HG02885 (cell line): ENCODE measurements around the gene BAZ2A.
"Not testable (repeated sequence)": the region's sequence is repeated elsewhere in the genome, so short reads cannot be mapped to it uniquely, and the experiment has no call there.

ENCODE experiments used
- ATAC-seq: cut with Tn5 transposase; IDR thresholded peaks from one replicate; pipeline ENCODE4 v1.9.1; 2021; ENCODE audit warnings: mild to moderate bottlenecking; ENCODE audit not compliant: unreplicated experiment, poor library complexity

BAZ2A gene

GRCh38 chr12:56630180-56630632 is at the start of gene BAZ2A:
Gene BAZ2A, minus strand, starts transcription at chr12:56630326. Its CDS starts 12,796 bp downstream, at chr12:56617530.
- peak; percentile 64 for ATAC-seq

- no peak for ATAC-seq
Measured at GRCh38 chr12:56678852-56679251, 48.7 kb upstream of the BAZ2A start.

GRCh38 chr12:56677680-56678079 is 47.6 kb upstream of the BAZ2A start:
- peak; percentile 50 for ATAC-seq

- ATAC-seq: no peak
Measured at GRCh38 chr12:56676851-56677580, 46.9 kb upstream of the BAZ2A start.

- no peak for ATAC-seq
Measured at GRCh38 chr12:56671608-56672007, 41.5 kb upstream of the BAZ2A start.

GRCh38 chr12:56670836-56671235 is 40.7 kb upstream of the BAZ2A start:
- ATAC-seq: no peak

- no peak for ATAC-seq
Measured at GRCh38 chr12:56668197-56668457, 38.0 kb upstream of the BAZ2A start.

GRCh38 chr12:56661979-56662638 is 32.0 kb upstream of the BAZ2A start:
- ATAC-seq: no peak

- no peak for ATAC-seq
Measured at GRCh38 chr12:56661560-56661959, 31.4 kb upstream of the BAZ2A start.

- ATAC-seq: no peak
Measured at GRCh38 chr12:56658921-56659320, 28.8 kb upstream of the BAZ2A start.

- ATAC-seq: no peak
Measured at GRCh38 chr12:56657416-56658379, 27.6 kb upstream of the BAZ2A start.

- ATAC-seq: not testable (repeated sequence)
Measured at GRCh38 chr12:56653781-56654180, 23.7 kb upstream of the BAZ2A start.

- ATAC-seq: not testable (repeated sequence)
Measured at GRCh38 chr12:56648023-56648422, 17.9 kb upstream of the BAZ2A start.

GRCh38 chr12:56645717-56646446 is 15.8 kb upstream of the BAZ2A start, which contains the start of gene ATP5F1B:
Gene ATP5F1B, minus strand, starts transcription at chr12:56645984. Its CDS starts 21 bp downstream, at chr12:56645963.
- ATAC-seq: peak; percentile 98

- ATAC-seq: no peak
Measured at GRCh38 chr12:56645201-56645716, 15.1 kb upstream of the BAZ2A start.

- no peak for ATAC-seq
Measured at GRCh38 chr12:56644654-56645053, 14.5 kb upstream of the BAZ2A start.

GRCh38 chr12:56641219-56641618 is 11.1 kb upstream of the BAZ2A start:
- ATAC-seq: no peak

GRCh38 chr12:56637621-56638020 is 7.5 kb upstream of the BAZ2A start:
- ATAC-seq: no peak

GRCh38 chr12:56636675-56637540 is 6.8 kb upstream of the BAZ2A start:
- ATAC-seq: peak; percentile 61
